GM13977 (cell line): Measurements from ENCODE around the gene MTHFD1L.

Experiments
- DNase-seq: peaks from one replicate; pipeline ENCODE4 v3.0.0; 2012; ENCODE audit warnings: low spot score
- CTCF ChIP-seq: IDR thresholded peaks from 2 replicates; pipeline ENCODE4 v1.5.1; 2012; ENCODE audit warnings: mild to moderate bottlenecking, control low read depth; ENCODE audit not compliant: insufficient read depth; ENCODE audit errors: extremely low read depth, missing control alignments
- in situ Hi-C: fragments of 300-500 bp; cut with MboI; formaldehyde crosslinking; loops from one replicate; pipeline ENCODE4 v1.12.0; 2022; ENCODE audit warnings: low sequenced_read_pairs, low pct_unique_long_range_greater_than_20kb, mixed read lengths, inconsistent platforms; ENCODE audit not compliant: unreplicated experiment

Gene MTHFD1L

GRCh38 chr6:150890346-150890745, 24.8 kb downstream of the MTHFD1L start:
- no peak for TF ChIP-seq CTCF
- DNase-seq = no peak
- in situ Hi-C loops = no loop called here

GRCh38 chr6:150891888-150892485, 26.5 kb downstream of the MTHFD1L start:
- DNase-seq = peak; percentile 35
- TF ChIP-seq CTCF = peak; percentile 87
- in situ Hi-C loops = no loop called here

GRCh38 chr6:150894191-150894744, 28.8 kb downstream of the MTHFD1L start:
- DNase-seq = no peak
- TF ChIP-seq CTCF = no peak
- in situ Hi-C loops = no loop called here

- in situ Hi-C loops = no loop called here
- DNase-seq = peak; percentile 30
- TF ChIP-seq CTCF = no peak
These were observed 29.5 kb downstream of the MTHFD1L start for GRCh38 chr6:150894935-150895552.

- in situ Hi-C loops = no loop called here
- DNase-seq = no peak
- TF ChIP-seq CTCF = no peak
These were observed 30.6 kb downstream of the MTHFD1L start for GRCh38 chr6:150895928-150896632.

GRCh38 chr6:150897400-150897943, 32.0 kb downstream of the MTHFD1L start:
- peak; percentile 35 for DNase-seq
- in situ Hi-C loops = no loop called here
- TF ChIP-seq CTCF = no peak
